AG08396 (cell line): ENCODE measurements around the gene C4orf50.

ENCODE experiments used
- DNase-seq: peaks from one replicate; pipeline ENCODE4 v3.0.0; 2012; ENCODE audit warnings: low spot score, mixed read lengths

The C4orf50 gene

DNA sequence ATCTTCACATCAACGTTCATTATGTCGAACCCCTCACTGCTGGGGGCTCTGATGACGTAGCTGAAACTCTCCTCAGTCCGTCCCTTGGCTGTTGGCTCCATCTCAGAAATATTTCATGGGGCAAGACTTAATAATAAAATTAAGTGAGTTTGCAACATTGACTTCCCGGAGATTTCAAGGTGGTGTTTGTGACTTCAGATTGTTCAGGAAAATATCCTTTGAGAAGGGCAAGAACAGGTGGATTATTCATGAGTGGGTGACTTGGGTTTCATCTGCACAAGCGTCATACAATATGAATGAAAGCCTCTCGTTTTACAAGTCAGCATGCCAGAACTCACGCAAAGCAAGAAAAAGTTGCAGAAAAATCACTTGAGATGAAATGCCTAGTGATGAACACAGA lies at the start of gene C4orf50:
TSS of gene C4orf50 (minus strand) at position 101 of the 400 bp plus-strand sequence.
- DNase-seq = no peak

DNA sequence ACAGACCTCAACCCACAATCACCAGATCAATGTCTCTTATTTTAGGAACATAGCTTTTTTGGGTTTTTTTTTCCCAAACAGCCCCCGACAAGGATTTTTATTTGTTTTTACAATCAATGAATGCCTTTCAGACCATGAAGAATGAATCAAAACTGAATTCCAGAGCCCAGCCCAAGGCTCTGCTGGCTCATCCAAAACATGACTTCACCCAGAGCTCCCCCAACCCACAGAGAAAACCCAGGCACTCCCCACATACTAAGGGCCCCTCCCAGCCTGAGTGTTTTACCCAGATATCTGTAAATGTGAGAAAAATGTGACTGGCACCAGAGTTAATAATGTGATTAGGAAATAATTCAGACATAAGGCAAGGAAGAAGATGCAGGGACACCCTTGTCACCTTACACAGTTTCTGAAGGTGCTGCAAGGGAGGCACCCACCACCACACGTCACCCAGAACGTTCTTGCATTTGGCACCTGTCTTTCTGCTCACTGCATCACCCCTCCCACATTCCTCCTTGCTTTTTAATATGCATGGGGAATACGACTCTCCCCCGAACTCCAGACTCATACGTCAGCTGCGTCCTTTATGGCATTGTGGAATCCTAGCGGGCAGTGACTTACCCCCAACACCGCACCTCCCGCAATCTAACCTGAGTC lies 47.8 kb upstream of the C4orf50 start:
- DNase-seq = no peak

DNA sequence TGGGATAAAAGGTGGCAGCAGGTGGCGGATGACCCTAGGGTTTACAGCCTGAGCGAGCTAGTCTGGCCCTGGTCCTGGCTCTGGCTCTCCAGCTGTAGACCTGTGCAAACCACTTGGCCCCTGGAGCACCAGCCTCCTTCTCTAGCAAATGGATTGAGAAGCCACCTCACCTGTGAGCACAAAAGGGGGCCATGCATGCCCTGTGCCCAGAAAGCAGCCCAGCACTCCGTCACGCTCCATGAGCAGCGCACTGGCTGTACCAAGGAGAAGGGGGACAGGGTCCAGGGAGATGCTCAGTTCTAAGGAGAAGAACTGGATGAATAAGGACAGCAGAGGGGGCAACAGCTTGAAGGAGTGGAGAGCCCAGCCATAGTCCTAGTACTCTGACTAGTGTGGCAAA lies 46.9 kb upstream of the C4orf50 start:
- no peak for DNase-seq

DNA sequence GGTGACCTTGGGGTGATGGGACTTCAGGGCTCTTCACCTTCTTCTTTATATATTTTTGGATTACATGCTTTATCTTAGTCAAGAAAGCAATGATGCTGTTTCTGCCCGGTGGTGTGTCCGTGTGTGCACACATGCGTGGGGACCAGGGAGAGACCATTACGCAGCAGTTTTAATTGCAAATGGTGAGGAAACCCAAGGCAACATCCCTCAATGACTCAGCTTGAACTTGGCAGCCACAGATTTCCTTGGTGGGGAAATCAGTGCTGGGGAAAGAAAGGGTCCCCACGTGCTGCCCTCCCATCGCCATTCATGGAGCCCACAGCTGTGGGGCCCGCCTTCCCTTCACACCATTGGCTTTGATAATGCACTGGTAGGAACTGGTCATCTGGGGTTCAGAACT lies 46.2 kb upstream of the C4orf50 start:
- DNase-seq = no peak

DNA sequence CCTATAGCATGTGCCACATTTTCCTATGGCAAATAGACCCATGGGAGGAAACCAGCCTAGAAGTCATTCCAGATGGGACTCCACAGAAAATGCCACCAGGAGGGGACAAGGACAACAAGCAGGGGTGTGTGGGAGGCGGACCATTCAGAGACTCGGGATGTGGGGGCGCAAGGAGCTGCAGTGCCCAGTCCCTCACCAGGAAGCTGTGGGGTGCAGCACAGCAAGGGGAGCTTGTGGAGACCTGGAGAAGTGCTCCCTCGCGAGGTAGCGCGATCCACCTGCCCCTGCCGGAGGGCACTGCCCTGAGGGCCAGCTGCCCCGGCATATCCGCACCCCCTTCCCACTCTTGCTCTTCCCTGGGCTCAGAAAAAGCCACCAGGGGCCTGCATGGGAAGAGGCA lies 45.5 kb upstream of the C4orf50 start:
- DNase-seq = no peak

DNA sequence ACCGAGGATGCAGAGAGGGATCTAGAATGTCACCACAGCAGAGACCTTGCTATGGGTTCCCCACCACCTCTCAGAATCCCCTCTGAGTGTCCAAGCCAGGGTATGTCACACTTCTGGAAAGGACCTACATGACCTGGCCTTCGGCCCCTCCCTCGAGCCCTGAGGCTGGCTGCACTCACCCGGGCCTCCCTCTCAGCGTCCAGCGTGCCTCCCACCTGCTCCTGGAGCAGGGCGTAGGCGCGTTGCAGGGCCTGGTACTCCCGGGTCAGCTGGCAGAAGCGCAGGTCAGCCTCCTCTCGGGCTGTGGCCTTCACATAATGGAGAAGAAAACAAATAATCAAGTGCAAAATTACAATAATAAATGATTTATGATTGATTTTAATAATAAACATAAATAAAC lies 43.9 kb upstream of the C4orf50 start:
- DNase-seq = no peak

DNA sequence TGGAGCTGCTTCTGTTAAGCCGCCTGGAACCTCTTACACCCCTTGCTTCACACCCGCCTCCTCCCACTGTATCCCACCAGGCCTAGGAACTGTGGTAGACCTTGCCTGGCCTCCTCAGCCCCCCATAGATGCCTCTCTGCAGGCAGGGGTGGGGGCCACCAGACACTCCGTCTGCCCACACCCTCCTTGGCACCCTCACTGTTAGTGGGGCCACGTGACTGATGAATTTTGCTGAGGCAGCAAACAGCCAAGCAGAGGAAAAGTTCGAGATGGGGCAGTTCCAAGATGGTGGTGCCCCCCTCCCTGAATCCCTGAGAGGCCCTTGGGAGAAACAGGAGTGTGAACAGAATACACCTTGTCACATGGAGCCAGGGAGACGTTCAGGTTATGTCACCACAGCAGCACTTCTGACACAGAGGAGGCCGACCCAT lies 41.2 kb upstream of the C4orf50 start:
- DNase-seq = no peak

DNA sequence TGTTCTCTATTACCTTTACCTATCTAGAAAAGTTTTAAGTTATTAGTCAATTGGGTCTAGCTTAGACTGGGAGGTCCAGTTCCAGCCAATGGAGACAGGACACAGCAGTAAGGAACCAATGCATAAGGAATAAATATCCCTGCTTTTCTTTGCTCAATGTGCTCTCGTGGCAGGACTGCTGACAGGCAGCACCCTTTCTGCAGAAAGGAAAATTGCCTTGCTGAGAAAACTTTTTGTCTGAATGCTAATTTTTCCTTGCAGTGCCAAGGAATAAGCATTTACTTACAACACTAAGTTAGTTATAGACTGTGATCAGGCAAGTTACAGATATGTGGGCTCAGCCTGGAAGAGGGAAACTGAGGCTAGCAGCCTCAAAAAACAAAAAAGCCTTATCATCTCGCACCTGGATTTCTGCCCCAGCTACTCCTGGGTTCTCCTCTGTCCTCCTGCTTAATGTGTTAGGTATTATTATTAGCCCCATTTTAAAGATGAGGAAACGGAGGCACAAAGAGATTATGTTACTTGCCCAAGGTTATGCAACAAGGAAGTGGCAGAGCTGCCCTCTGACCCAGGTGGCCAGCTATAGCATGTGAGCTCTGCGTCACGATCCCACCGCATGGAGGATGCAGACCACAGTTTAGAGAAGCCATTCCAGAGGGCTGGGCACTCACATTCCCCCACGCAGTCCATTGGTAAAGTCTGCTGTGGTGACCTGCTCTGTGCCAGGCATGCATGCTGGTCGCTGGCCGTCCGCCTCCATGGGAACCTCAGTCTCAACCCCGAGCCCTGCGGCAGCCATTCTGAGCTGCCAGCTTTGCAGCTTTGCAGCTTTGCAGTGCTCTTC lies 40.5 kb upstream of the C4orf50 start:
- DNase-seq = no peak

DNA sequence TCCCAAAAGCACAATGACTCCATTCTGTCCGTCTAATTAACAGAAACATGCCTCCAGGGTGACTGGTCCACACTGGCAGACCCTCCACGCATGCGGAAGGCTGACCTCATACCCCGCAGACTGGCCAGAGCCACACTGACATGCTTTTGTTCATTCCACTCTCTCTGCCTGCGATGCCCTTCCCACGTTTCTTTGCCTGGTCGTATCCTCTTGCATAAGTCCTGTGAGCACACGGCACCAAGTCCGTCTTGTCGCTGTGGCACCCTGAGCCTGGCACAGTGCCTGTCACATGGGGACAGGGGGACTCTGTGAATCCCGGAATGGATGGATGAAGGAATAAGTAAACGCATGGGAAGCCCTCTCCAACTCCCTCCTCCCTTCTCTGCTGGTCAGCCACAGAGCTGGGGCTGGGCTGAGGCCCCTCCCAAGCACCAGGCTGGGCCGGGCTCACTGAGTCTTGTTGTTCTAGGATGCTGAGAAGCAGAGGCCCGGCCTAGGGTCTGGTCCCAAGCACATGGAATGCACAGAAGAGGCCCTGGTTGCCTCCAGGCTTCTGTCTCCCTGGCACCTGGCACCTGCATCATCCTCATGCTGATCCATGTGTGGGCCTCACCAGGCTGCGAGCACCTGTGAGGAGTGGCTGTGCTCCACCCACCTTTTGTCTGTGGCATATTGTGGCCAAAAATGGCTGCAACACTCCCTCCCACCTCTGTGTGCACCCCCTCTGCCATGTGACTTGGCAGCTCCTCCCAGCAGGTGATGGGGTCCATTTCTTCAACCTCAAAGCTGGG lies 38.9 kb upstream of the C4orf50 start:
- DNase-seq = no peak

DNA sequence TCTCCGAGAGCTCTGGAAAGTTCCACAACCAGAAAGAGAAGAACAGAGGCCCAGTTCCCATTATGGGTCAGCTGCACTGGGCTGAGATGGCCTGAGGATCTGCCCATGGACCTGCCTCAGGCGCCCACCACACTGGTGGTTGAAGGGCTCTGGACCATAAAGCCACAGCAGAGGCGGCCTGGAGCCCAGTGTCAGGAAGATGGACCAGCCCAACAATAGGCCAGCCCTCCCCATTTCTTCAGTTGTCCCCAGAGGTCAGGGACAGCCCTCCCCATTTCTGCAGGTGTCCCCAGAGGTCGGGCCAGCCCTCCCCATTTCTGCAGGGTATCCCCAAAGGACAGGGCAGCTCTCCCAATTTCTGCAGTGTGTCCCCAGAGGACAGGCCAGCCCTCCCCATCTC lies 37.2 kb upstream of the C4orf50 start:
- DNase-seq = no peak

DNA sequence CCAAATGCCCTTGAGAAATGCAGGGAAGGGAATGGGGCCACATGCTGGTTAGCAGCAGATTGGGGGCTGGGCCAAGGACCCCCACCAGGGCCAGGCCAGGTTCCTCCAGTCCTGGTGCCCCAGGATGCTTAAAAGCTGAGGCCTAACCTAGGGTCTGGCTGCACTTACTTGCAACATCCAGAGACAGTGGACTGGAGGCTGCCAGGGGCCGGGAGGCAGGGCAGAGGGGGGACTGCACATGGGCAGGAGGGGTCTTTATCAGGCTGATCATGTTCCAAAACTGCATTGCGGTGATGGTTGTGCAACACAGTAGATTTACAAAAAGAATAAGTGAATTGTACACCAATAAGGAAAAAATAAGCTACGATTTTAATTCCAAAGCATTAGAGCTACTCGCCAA lies 36.8 kb upstream of the C4orf50 start:
- DNase-seq = no peak

DNA sequence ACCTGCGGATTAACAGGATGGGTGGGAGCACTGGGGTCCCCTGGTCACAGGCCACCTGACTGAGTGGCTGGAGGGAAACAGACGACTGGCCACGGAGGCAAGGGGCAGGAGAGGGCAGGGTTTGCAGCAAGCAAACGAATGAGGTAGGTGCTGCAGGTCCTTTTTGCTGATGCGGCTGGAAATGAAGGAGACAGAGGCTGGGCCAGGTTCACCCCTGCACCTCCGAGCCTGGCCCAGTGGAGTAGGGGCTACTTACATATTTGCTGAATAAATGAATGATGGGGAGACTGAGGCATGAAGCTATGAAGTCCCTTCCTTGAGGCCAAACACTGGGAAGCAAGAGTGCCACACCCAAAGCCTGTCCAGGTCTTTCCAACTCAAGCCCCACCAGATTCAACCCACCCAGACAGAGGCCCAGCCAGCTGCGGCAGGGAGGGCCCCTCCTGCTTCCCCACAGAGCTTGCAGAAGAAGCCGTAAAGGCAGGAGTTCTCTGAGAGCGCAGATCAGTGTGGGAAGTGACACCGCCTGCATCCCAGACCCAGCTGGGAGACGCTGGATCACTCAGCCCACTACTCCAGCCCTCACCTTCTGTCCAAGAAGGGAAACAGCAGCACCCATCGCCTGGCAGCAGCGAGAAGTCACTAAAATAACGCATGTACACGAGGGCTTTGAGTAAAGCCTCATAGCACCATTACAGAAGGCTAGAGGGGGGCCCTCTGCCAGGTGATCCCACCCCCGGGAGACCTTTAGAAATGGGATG lies 36.1 kb upstream of the C4orf50 start:
- DNase-seq = no peak

DNA sequence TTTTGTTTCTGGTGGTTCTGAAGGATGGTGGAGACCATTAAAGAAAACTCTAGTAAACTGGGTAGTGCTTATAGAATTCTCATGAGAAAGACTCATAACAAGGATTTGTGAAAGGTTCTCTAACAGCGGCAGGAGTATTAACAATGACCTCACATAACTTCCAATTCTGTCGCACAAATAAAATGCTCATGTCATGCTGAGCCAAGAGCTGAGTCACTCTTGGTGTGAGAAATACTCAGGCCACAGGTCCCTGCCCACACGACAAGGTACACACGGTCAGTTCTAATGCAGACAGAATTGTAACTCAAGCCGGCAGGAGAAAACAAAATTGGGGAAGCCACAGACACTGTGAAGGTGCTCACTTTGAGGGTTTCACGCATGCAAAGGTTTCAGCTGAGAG lies 34.4 kb upstream of the C4orf50 start:
- no peak for DNase-seq

DNA sequence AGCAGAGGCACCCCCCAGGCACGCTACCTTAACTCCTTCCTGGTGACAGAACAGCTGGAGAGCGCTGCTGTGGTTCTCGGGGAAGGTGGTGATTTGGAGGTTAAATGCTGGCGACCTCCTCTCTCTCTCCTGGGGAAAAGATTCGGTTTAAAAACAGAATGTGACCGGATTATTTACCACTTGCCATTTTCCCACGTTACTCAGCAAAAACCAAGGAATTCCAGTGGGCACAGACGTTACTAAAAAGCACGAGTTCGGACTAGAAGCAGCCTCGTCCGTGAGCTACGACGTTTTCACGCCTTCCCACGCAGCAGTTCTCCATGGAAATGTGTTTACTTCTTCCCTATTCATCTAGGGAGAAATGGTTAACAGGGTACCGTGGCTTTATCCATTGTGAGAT lies 32.3 kb upstream of the C4orf50 start:
- DNase-seq = no peak

DNA sequence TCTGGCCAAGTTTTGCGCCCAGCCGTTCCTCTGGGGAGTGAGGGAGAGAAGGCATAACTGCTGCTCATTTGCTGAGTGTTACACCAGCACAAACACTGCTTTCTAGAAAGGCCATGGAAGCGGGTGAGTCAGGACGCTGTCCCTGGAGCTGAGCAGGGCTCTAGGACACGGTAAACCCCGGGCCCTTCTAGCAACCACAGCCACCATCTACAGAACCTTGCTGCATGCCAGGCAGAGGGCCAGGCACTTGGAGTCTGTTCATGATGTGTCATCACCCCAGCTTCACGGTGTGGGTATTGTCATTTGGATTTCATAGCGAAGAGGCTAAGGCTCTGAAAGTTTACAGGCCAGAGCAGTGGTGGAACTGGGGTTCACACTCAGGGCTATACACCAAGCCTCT lies 31.8 kb upstream of the C4orf50 start:
- DNase-seq = no peak

DNA sequence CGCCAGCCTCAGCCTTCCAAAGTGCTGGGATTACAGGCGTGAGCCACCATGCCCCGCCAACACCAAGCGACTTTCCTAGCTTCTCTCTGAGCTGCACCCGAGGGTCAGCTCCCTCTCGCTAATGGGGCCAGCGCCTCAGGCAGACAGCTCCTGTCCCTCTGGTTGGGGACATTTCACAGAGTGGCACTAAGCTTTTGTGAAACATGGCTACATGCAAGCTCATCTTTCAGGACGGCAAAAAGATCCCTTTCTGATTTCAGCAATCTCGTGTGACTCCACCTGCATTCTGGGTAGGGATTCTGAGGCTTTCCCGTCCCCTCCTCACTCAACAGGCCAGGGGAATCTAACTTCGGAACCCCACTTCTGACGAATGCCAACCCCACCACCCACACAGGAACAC lies 31.0 kb upstream of the C4orf50 start:
- DNase-seq = no peak

DNA sequence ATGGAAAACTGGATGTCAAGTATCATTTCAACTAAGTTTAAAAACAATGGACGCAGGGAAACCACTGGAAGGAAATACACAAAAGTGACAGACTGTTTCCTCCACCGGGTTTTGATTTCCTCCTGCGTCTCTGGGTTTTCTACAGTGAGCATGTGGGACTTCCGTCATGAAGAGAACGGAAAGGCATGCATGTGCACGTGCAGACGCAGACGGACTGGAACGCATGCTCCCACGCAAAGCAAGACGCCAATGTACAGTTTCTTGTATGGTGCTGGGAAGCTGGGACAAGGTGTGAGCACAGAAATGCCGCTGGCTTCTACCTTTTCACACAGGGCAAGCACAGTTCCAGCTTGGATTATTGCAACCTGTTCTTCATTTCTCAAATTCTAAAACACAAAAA lies 30.3 kb upstream of the C4orf50 start:
- DNase-seq = no peak

DNA sequence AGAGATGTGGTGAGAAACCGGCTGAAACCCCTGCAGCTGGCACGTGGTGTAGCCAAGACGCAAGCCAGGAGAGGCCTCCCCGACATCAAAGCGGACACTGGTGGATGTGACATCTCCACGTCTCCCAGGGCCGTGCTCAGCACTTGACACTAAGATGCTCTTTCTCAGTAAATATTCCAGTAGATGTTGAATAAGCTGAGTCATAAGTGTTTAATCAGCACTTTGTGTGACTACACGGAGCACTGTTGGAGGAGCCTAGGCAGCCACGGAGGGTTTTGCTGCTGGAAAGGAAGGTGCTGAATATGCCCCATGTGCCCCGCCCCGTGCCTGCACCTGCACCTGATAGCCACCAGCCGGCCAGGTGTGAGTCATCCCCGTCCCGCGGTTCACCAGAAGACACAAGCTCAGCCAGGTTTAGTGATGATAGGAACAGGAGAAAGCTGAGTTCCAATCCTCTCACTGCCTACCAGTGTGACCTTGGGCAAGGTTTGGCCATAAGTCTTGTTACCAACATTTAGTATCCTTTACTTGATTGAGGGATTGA lies 29.0 kb upstream of the C4orf50 start:
- DNase-seq = no peak

DNA sequence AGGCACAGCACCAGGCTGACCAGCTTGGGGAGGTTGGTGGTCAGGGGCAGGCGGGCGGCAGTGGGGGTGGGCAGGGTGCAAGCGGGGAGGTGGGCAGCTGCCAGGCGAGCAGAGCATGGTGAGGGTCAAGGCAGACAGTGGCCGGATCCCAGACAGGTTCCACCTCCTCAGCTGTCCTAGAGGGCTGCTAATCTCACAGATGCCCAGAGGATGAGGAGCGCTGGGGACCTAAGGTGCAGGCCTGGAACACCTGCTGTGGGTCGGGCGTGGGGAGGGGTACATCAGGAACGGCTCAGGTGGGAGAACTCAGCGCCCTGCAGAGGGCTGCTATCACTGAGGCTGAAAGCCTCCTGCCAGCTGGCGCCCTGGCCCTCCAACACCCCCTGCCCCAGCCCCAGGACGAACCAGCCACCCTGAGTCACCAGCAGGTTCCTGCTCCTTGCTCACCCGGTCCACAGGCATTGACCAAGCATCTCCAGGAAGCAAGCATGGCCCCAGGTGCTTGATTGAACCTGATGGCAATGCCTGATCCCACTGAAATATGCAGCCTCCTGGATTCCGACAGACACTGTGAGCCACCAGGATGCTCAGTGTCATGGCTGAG lies 28.4 kb upstream of the C4orf50 start:
- no peak for DNase-seq

DNA sequence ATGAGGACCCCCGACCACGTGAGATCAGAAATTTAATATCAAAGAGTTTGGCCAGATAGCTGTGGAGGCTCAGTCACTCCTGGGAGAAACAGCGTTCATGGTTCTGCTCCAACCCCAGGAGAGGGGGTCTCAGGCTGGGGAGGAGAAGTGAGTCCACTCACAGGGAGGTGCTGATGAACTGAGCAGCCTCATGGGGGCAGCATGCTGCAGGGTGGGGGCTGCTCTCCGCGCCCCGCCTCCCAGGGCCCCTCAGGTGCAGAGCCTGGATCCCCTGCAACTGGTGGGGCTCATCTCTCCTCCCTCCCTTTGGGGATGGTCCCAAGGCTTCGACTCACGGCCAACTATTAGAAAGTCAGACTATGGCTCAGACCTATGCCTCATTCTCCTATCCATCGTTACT lies 26.6 kb upstream of the C4orf50 start:
- DNase-seq = no peak

DNA sequence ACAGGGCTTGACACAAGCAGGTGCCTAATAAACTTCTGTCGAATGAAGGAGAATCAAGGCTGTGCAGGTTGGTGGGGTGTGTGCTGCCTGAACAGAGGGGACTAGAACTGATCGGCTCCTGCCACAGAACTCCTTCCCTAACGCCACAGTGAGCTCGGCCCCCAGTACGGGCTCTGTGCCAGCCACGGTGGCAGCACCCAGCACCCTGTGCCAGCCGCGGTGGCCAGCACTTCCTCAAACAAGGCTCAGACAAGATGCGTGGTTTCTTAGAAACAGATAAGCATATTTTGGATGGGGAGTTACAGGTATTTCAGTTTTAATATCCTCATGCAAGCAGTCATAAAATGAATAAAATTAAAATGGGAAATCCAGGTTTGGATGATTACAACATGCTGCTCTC lies 26.0 kb upstream of the C4orf50 start:
- no peak for DNase-seq
